ENCODE results near the gene AQP10. TPM values are rescaled to one million over a fixed set of nuclear protein-coding genes. Genes with fewer than 3 reads are reported as not detected.
A peak's percentile ranks its signal among the peaks of the same experiment; 100 is the strongest.

AQP10 gene
- total and polyA plus RNA-seq, 2 of the 4 experiments (the other 2 are of a cell fraction), result not detected

DNA sequence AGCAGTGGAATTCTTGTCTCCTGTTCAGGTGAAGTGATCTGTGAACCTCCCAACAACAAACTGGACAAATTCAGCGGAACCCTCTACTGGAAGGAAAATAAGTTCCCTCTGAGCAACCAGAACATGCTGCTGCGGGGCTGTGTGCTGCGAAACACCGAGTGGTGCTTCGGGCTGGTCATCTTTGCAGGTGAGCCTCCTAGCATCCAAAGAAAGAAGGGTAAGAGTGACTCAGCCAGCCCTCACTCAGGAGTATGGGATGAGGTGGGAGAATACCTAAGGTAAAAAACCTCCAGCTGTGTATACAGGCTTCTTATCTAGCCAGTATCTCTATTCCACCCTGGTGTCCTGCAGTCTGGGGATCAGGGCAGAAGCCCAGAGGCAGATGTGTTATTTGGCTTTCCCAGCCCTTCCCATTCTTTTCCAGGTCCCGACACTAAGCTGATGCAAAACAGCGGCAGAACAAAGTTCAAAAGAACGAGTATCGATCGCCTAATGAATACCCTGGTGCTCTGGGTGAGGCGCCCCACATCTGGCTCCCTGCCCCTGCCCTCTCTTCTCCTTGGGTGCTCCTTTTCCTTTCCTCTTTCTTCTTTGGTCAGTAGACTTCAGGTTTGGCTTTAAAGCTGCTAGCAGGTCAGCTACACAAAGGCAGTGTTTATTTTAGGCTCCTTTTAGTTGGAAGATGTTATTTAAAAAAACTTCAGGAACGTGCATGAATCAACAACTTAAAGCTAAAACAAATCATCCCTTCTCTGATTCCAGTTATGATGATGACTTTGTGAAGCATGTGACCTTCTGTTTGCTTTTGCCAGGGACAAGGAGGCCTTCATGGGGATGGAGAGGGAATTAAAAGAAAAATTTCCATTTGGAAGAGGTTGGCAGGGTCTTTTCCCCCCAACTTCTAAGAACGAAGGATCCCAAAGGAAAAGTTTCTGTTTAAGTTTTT is 13.5 kb downstream of the AQP10 start:
- peak overlapping the region; percentile 19; the same call in 1 of the 2 replicates for H3K9ac ChIP-seq (ENCODE audit: low read depth, low read length)
- peak overlapping the region; percentile 45; the same call in 1 of the 2 replicates for H4K5ac ChIP-seq (ENCODE audit: low read depth, low read length)
- peak; percentile 81 for ATAC-seq (ENCODE audit: low read depth)
- no peak overlapping the region for H2AFZ ChIP-seq (replicated peaks; ENCODE audit: low read length, poor library complexity)
- H3K4ac ChIP-seq (ENCODE audit: low read depth, low read length), result peak overlapping the region; percentile 70
- BruUV-seq (replicated peaks), result no TSS peak
- H2AK9ac ChIP-seq (replicated peaks; ENCODE audit: low read depth, low read length, poor library complexity), result peak overlapping the region; percentile 20
- no peak overlapping the region for H3K23ac ChIP-seq (ENCODE audit: low read depth, low read length)
- H2BK20ac ChIP-seq (ENCODE audit: low read depth, low read length), result peak overlapping the region; percentile 43; the same call in 1 of the 2 replicates
- peaks cover 18 to 48% of the 10 kb centered on the region in 2 experiments; a peak in 3 of 4 replicates for H3K79me1 ChIP-seq (ENCODE audit: low read depth in 1 of 2, low read length in 2 of 2)
- DNase-seq, result peak; percentile 68
- H2BK120ac ChIP-seq (ENCODE audit: low read depth, low read length), result peak overlapping the region; percentile 62; the same call in 1 of the 2 replicates
- H2BK15ac ChIP-seq (ENCODE audit: low read depth, low read length), result 0 out of 3 replicates have a peak overlapping the region, but pooled peaks have one; percentile 18
- no peaks in the 10 kb centered on the region for H3K27me3 ChIP-seq (ENCODE audit: control insufficient read depth, insufficient read depth, low read length)
- CTCF ChIA-PET, result interaction anchor here (0.6 to 2.0 kb wide), 18 partner anchors 8 to 135 kb away, joined by 3 to 23 read pairs (median 4); partner anchors contain the start of gene ATP8B2
- no CpG with 5 or more reads among the region's 13 CpGs for WGBS, 2 experiments (ENCODE audit: extremely low coverage in 2 of 2, insufficient read length in 1 of 2)
- peaks cover 10% of the 10 kb centered on the region for H3K4me1 ChIP-seq (ENCODE audit: control insufficient read depth, insufficient read depth, low read length)
- H4K8ac ChIP-seq (ENCODE audit: low read depth in 2 of 2, low read length in 2 of 2), result peak overlapping the region in 1 of 2 experiments; percentile 26; a peak in 1 of 4 replicates
- dilution Hi-C loops (cut with HindIII; ENCODE audit: low sequenced_read_pairs, unreplicated experiment), result no loop called here
- H3K9me1 ChIP-seq (ENCODE audit: insufficient read depth, low read length), result peaks cover 6% of the 10 kb centered on the region; the same call in 1 of the 2 replicates
- peaks cover 58% of the 10 kb centered on the region for H3K36me3 ChIP-seq (ENCODE audit: control insufficient read depth, insufficient read depth, low read length)
- peak overlapping the region; percentile 20; the same call in 1 of the 2 replicates for H2AK5ac ChIP-seq (ENCODE audit: low read depth, low read length)
- in situ Hi-C loops (cut with MboI; ENCODE audit: low sequenced_read_pairs), result loop anchor here (5.0 kb wide), 1 partner anchor 62 kb away; the partner anchor contains the start of gene HAX1
- H4K91ac ChIP-seq (ENCODE audit: insufficient read depth, low read depth, low read length), result peak overlapping the region; percentile 24; the same call in 1 of the 2 replicates
- H3K14ac ChIP-seq (replicated peaks; ENCODE audit: low read depth, low read length), result 0 out of 2 replicates have a peak overlapping the region, but pooled peaks have one; percentile 1
- peak overlapping the region; percentile 47; the same call in 1 of the 2 replicates for H3K56ac ChIP-seq (ENCODE audit: extremely low read depth, insufficient read depth, low read length)
- H3K27ac ChIP-seq (ENCODE audit: insufficient read depth, low read length), result peak overlapping the region; percentile 89
- no peaks in the 10 kb centered on the region for H3K9me3 ChIP-seq (ENCODE audit: control insufficient read depth, insufficient read depth, low read length)
- peak overlapping the region; percentile 54 for H2BK5ac ChIP-seq (ENCODE audit: low read depth, low read length, poor library complexity, severe bottlenecking)
- intact Hi-C loops (cut with micrococcal nuclease), result loop anchor here (1.0 kb wide), 2 partner anchors 8 to 62 kb away; partner anchors contain the start of gene HAX1
- POLR2A ChIA-PET (ENCODE audit: unreplicated experiment), result interaction anchor here (1.0 kb wide), 1 partner anchor 8 kb away, joined by 7 read pairs; no protein-coding TSS in a partner anchor
- peak overlapping the region; percentile 16; the same call in 1 of the 2 replicates for H3K18ac ChIP-seq (ENCODE audit: low read depth, low read length)
- H4K20me1 ChIP-seq (ENCODE audit: insufficient read depth, low read length), result peaks cover 30% of the 10 kb centered on the region; the same call in 1 of the 2 replicates
- no peak overlapping the region for H3K4me3 ChIP-seq (ENCODE audit: insufficient read depth, low read depth, low read length)
- H3K4me2 ChIP-seq (ENCODE audit: low read depth, low read length), result peak overlapping the region; percentile 7; the same call in 1 of the 2 replicates
- TF ChIP-seq CEBPB (IDR thresholded peaks at IDR 0.05; ENCODE audit: low read depth, low read length) (no peak), ELK1 (IDR thresholded peaks at IDR 0.05; ENCODE audit: borderline replicate concordance, low read depth, low read length) (no peak), BHLHE40 (IDR thresholded peaks at IDR 0.05; ENCODE audit: low read depth, low read length) (peak; percentile 76), MAFK (IDR thresholded peaks at IDR 0.05; ENCODE audit: low read depth, low read length) (no peak), RAD21 (IDR thresholded peaks at IDR 0.05; ENCODE audit: low read length) (no peak), MAZ (IDR thresholded peaks at IDR 0.05; ENCODE audit: borderline replicate concordance, low read depth, low read length) (no peak), USF2 (IDR thresholded peaks at IDR 0.05; ENCODE audit: low read depth, low read length) (peak; percentile 29; the same call in 1 of the 2 replicates), NFE2L2 (IDR thresholded peaks at IDR 0.05; ENCODE audit: low read depth, low read length) (no peak), SMC3 (IDR thresholded peaks at IDR 0.05; ENCODE audit: low read depth, low read length) (no peak), FOS (IDR thresholded peaks at IDR 0.05; ENCODE audit: low read depth, low read length) (no peak)
- TF ChIP-seq, protein P1, sequence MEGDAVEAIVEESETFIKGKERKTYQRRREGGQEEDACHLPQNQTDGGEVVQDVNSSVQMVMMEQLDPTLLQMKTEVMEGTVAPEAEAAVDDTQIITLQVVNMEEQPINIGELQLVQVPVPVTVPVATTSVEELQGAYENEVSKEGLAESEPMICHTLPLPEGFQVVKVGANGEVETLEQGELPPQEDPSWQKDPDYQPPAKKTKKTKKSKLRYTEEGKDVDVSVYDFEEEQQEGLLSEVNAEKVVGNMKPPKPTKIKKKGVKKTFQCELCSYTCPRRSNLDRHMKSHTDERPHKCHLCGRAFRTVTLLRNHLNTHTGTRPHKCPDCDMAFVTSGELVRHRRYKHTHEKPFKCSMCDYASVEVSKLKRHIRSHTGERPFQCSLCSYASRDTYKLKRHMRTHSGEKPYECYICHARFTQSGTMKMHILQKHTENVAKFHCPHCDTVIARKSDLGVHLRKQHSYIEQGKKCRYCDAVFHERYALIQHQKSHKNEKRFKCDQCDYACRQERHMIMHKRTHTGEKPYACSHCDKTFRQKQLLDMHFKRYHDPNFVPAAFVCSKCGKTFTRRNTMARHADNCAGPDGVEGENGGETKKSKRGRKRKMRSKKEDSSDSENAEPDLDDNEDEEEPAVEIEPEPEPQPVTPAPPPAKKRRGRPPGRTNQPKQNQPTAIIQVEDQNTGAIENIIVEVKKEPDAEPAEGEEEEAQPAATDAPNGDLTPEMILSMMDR (conservative IDR thresholded peaks at IDR 0.05; ENCODE audit: low read depth, low read length), result no peak

All from IMR-90 (cell line).